AG04449 (cell line): Measurements from ENCODE around the gene MSMB.
"Not testable (repeated sequence)": the region's sequence is repeated elsewhere in the genome, so short reads cannot be mapped to it uniquely, and the experiment has no call there.

Experiments
- CTCF ChIA-PET: fragments of 350-600 bp; formaldehyde crosslinking; extraction: SDS; loops from one replicate; lab custom pipeline; 2021; ENCODE audit warnings: antibody characterized with exemption; lab: Yijun Ruan, JAX
- POLR2A ChIA-PET: fragments of 400-600, 350-600 bp; formaldehyde crosslinking; extraction: SDS; loops from one replicate; lab custom pipeline; 2020; ENCODE audit warnings: antibody characterized with exemption, inconsistent platforms; lab: Yijun Ruan, JAX
- DNase-seq: peaks from one replicate; pipeline ENCODE4 v3.0.0-alpha.2; 2010; ENCODE audit warnings: low read depth, low spot score
- H3K4me3 ChIP-seq: 2 replicates; pipeline ENCODE4 v1.5.1; 2011; ENCODE audit warnings: low read depth, mild to moderate bottlenecking, control low read depth, low read length
- TF ChIP-seq, protein P1 (sequence below): IDR thresholded peaks from one replicate; pipeline ENCODE4 v1.5.1; 2011; ENCODE audit warnings: mild to moderate bottlenecking, moderate library complexity, low read length, control low read depth, inconsistent platforms; ENCODE audit not compliant: insufficient read depth; ENCODE audit errors: missing control alignments

The MSMB gene, protein sequence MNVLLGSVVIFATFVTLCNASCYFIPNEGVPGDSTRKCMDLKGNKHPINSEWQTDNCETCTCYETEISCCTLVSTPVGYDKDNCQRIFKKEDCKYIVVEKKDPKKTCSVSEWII

DNA sequence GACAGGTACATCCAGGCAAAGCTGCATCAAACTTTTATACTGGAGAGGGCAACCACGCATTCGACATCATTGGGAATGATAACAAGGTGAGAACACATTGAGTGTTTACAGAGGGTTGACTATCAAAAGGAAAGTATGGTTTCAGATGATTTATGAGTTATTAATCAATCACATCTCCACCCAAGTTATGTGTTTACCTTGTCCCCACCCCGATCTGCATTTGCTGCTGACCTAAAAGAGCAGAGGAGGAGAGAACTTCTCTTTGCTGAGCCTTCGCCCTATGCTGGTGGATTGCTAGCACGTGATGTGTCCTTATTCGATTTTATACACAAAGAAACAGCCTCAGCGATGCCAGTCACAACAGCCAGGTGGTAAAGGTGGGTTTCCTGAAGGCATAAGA is at the start of gene MSMB:
TSS of gene MSMB (minus strand) at position 9 of the 400 bp plus-strand sequence. CDS start 32 bp downstream, outside the sequence.
- no peak within 1 kb of the TSS for H3K4me3 ChIP-seq
- DNase-seq, result no peak
- ChIA-PET CTCF (no interaction called here), POLR2A (no interaction called here)
- TF ChIP-seq, protein P1, sequence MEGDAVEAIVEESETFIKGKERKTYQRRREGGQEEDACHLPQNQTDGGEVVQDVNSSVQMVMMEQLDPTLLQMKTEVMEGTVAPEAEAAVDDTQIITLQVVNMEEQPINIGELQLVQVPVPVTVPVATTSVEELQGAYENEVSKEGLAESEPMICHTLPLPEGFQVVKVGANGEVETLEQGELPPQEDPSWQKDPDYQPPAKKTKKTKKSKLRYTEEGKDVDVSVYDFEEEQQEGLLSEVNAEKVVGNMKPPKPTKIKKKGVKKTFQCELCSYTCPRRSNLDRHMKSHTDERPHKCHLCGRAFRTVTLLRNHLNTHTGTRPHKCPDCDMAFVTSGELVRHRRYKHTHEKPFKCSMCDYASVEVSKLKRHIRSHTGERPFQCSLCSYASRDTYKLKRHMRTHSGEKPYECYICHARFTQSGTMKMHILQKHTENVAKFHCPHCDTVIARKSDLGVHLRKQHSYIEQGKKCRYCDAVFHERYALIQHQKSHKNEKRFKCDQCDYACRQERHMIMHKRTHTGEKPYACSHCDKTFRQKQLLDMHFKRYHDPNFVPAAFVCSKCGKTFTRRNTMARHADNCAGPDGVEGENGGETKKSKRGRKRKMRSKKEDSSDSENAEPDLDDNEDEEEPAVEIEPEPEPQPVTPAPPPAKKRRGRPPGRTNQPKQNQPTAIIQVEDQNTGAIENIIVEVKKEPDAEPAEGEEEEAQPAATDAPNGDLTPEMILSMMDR, result no peak

DNA sequence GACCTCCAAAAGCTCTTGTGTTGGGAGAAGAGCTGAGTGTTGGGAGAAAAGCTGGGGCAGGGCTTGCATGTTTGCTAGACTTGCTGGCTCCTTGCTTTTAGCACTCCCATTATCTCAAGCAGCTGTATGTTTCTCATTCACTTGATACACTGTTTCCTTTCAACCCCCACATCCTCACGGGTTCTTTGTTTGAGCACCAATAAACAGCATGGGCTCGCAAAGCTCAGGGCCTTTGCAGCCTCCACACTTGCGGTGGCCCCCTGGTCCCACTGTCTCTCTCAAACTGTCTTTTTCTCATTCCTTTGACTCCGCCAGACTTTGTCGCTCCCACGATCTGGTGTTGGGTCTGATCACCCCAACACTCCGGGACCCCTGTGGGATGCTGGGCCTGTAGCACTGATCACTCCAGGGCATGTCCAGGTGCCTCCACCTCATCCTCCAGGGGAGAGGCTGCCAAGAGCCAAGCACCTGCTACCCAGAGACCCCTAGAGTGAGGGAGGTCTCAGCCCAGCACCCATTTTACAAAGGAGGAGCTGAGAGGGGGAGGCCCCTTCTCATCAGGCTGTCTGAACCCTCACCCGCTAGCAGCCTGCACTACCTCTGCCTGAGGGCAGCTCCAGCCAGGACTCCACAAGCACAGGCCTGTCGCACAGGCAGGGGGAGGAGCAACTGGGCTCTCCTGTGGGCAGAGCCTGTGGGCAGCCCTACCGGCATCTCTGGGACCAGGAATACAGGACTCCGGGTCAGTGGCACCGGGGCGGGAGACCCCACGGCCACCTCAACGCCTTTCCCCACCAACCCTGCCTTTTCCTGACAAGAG is 49.1 kb upstream of the MSMB start:
- TF ChIP-seq, protein P1, result no peak
- ChIA-PET CTCF (no interaction called here), POLR2A (no interaction called here)
- DNase-seq, result no peak
- no peak overlapping the region for H3K4me3 ChIP-seq

DNA sequence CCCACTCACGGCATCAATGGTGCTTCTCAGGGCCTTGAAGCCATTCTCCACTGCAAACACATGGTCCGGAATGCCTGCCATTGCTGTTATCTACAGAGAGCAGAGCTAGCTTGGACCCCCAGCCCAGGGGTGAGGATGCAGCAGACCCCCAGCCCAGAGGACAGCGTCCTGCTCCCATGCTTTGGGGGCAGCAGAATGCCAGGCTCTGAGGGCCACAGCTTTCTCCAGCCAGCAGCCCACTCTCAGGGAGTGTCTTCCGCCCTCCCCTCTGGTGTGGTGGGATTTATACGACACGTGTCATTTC is 48.1 kb upstream of the MSMB start:
- CTCF ChIA-PET, result no interaction called here
- POLR2A ChIA-PET, result no interaction called here
- DNase-seq, result no peak
- TF ChIP-seq, protein P1, result no peak
- no peak overlapping the region for H3K4me3 ChIP-seq

DNA sequence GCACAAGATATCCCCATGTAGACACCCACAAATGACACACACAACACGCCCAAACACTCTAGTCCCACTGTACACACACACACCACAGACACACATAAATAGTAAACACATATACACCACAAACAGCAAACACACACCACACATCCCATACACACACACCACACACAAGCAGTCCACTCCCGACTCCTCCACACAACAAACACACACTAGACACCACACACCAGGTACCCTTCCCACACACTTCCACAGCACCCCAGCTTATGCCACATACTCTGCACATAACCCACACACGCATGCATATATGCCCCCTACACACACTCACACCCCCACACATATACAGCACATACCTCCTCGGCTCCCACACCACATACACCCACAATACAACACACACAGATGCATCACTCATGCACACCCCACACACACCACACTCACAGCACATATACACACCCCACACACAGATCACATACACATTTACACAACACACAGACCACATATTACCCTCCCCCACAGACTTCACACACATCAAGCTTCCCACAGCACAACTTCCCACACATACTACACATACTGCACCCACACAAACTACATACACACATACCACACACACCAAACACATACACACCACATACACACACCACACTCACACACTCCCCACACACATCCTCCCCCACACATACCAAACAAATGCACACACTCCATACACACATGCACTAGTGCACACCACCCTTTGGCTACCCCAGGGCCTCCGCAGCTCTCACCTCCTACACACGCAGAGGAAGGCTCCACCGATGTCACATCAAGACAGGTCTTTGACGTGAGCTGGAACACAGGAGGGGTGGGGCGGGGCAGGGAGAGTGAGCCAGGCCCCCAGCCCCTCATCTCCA is 47.5 kb upstream of the MSMB start:
- DNase-seq, POLR2A ChIA-PET, CTCF ChIA-PET, H3K4me3 ChIP-seq: not testable (repeated sequence)

DNA sequence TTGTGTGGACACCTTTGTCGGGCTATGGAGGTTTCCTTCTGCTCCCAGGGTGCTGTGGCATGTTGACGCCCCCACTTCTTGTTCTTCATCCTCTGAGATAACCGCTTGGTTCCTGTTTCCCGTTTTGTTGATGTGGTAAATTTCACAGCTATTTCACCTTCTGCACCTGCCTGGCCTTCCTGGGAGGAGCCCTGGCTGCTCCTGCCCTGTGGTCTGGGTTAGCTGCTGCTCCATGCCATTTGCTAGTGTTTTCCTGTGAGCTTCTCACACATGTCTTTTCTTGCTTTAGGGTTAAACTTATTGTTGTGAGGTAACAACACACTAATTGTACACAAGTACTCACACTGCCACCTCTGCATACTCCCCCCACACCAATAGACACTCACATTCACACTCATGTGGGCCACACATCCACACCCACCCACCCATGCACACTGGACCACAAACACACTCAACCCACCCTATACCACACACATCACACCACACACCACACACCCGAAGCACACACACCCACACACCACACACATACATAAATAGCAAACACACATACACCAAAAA is 46.5 kb upstream of the MSMB start:
- POLR2A ChIA-PET, result no interaction called here
- TF ChIP-seq, protein P1, result no peak
- CTCF ChIA-PET, result no interaction called here
- H3K4me3 ChIP-seq, result no peak overlapping the region
- DNase-seq, result no peak

DNA sequence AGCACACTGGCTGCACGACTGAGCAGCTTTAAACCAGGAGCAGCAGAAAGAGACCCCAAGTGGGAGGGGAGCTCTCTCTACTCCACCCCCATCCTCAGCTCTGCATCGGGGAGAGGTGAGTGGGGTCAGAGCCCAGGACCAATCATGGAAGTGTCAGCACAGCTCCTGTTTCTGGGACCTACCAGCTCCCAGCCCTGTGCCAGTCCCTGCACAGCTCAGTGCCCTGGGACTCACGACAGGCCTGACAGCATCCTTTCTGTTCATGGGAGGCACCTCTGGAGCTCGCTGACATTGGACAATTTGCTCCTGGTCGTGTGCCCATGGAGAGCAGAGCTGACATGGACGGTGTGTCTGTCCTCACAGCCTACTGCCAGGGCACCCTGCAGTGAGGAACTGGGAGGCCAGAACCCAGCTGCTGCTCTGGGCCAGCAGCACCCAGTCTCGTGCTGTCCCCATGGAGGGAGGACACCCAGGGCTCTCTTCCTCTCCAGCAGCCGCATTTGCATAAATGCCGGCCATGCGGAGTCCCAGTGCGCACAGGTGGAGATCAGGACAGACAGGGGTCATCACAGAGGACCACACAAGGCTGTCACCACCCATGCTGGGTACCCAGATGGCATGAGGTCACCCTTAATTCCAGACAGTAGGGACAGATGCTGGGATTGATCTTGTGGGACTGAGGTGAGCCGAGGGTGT is 45.9 kb upstream of the MSMB start:
- ChIA-PET CTCF (no interaction called here), POLR2A (no interaction called here)
- no peak overlapping the region for H3K4me3 ChIP-seq
- TF ChIP-seq, protein P1, result no peak
- no peak for DNase-seq
